NCI-H446 treated with DMSO at 0.1 percent for 48 hours (cell line): Measurements from ENCODE around the gene LRP10.

ENCODE experiments used
- DNase-seq: peaks from one replicate; lab custom pipeline; 2025; lab: John Stamatoyannopoulos, UW

Gene LRP10

DNA sequence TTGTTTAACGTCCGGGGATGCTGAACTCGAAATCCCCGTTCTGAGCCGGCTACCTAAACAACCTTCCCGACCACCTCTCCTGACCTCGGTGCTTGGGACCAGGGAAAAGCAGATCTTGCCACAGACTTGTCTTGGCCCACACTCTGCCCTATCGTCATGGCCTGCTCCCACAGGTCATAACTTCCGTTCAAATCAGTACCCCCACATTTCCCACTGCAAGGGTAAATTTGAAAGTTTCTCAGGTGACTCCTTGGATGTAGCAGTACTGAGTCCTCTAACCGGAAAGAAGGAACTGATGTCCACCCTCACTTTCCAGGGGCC is 48.0 kb downstream of the LRP10 start:
- DNase-seq: no peak

DNA sequence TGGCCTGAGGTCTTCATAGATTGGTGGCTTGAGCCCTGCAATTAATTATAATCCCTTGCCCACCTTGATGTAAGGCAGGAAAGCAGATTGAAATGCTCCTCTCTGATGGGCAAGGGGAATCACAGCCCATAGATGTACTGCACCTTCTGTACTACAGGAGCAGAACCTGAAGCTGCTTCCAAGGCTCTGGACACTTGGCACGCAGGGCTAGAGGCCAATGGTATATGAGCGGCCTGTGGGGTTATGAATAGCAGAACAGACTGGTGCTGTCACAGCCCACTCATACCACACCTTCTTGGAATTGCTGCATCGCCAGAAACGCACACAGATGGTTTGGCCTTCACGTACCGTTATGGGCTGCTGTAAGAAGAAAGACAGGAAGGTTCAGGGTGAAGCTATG is 49.2 kb downstream of the LRP10 start:
- no peak for DNase-seq

DNA sequence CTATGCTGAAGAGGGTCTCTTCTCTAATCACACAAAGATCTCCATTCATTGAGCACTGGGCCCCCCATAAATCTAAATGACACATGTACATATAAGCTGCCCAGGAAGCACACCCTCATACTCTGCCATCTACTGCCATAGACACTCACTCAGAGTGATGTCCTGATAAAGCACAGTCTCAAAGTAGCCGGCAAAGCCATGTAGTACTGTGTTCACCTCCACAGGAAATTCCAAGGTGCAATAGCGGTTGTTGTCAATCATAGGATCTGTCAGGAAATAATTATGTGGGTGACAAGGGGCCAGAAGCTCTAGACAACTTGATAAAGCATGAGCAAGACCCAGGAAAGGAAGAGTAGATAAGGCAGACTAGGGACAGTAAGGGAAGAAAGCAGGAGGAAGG is 50.8 kb downstream of the LRP10 start:
- DNase-seq: no peak

- no peak for DNase-seq
Observed at GRCh38 chr14:22923746-22924145, 52.2 kb downstream of the LRP10 start.

- no peak for DNase-seq
Observed at GRCh38 chr14:22925513-22925912, 54.0 kb downstream of the LRP10 start.

DNA sequence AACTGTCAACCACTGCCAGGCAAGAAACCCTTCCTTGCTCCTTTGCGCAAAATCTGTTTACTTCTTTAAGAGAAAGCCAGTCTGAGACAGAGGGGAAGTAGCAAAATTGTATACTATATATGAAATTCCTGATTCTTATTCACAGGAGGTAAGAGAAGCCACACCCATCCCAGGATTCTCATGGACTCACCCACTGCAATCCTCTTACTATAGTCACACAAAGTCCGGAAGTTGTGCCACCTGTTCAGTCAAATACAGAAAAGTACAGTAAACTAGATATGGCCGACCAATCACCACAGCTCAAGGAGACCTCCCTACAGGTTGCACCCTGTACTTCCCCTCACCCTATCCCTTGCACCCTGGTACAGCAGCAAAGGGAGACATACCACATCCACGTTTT is 54.8 kb downstream of the LRP10 start:
- no peak for DNase-seq

GRCh38 chr14:22928237-22929103 is 56.9 kb downstream of the LRP10 start:
- DNase-seq: no peak

DNA sequence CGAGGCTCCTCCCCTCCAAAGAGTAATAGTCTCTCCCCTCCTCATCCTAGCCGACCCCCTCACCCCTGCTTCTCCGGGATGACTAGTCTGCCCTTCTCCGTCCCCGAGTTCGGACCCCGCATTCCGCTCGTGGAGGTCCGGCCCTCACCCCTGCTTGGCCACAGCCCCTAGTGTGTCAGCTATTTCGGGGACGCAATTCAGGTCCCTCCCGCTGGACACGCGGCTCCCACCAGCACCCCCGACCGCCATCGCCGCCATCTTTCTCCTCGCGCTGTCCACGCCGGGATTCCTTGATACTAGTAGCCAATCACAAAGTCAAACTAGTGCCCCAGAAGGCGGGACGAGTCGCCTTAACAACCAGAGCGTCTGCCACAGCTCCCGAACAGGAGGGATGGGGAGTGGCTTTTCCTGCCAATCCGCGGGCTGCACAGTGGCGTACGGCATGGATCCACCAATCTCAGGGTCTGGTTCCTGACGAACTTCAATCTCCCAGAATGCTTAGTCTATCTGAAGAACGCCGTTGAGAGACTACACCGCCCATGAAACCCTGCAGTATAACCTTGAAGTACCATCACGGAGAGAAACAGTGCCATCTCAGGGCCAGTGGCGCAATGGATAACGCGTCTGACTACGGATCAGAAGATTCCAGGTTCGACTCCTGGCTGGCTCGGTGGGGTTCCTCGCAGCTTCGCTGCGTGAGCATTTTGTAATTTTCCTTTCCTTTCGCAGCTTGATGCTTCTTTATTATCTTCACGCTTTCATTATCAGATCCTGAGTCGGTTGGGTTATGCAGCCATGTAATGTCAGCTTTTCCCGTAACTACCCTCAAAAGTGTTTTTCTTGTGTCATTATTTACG is 57.8 kb downstream of the LRP10 start, which contains the start of gene PRMT5:
Gene PRMT5 (minus strand): TSS at position 273 of the 857 bp plus-strand sequence. CDS start 15 bp downstream, at position 258.
- peak; percentile 100 for DNase-seq

GRCh38 chr14:22929961-22930364 is 58.4 kb downstream of the LRP10 start:
- no peak for DNase-seq
